ENCODE measurements around the gene NOL3. TPM values are rescaled to one million over a fixed set of nuclear protein-coding genes. Genes with fewer than 3 reads are reported as not detected.

Gene NOL3
- total and polyA plus RNA-seq, 2 of the 13 experiments (the other 11 are each of a cell fraction or from before 2014, with no cell fraction given) = 5.7 to 20.5 TPM

DNA sequence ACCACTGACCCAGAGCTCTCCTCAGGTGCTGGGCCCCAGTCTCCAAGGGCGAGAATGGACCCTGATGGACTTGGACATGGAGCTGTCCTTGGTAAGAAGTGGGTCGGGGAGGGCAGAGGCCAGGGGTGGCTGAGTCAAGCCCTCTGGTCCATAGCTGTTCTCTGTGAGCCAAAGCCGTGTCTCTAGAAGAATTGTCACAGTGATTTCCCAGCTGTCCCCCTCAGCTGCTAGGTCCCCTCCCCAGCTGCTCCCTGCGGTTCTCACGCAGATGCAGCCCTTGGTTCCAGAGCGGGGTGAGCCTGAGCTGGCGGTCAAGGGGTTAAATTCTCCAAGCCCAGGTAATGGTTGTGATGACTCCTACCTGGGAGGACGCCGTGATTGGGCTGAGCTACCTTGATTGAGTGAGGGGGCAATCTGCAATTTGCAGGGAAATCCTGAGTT, 1.3 kb upstream of the NOL3 start (continued):
- TF ChIP-seq TERF1 (CRISPR knock-in tag; IDR thresholded peaks at IDR 0.05) (0 out of 2 replicates have a peak, but pooled peaks have one; percentile 40), ZNF407 (CRISPR knock-in tag; IDR thresholded peaks at IDR 0.05; ENCODE audit: not compliant biosample characterization) (peak; percentile 2), ZBTB38 (CRISPR knock-in tag; IDR thresholded peaks at IDR 0.05) (0 out of 2 replicates have a peak, but pooled peaks have one; percentile 9), ZNF329 (CRISPR knock-in tag; IDR thresholded peaks at IDR 0.05; ENCODE audit: low read depth) (no peak)
